ENCODE data around the gene ERP27. TPM values are rescaled to one million over a fixed set of nuclear protein-coding genes. Genes with fewer than 3 reads are reported as not detected.

Gene ERP27
- total and polyA plus RNA-seq, 2 donors (not counting 3 experiments of a cell fraction or from before 2014, with no cell fraction given) = 0.70 to 0.88 TPM

DNA sequence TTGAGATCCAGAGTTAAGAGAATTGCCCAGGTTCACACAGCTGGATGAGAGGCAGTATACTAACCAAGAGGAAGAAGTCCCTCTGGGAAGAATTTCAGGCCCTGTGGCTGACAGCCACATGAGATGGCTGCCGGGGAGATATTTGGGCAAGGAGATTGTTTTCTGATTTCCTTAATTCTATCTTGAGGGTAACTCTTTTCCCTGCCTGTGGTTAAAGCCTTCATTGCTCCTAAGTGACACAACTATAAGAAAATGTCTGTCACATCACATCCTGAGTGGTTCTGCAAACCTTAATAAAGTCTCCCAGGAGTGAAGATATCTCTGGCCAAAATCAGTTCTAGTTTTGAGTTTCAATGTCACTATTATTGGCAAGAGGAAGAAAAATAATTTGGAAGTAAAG, 13.5 kb upstream of the ERP27 start:
- Histone ChIP-seq H3K79me2 (ENCODE audit: control insufficient read depth, insufficient read depth, low read length) (peaks cover 77% of the 10 kb centered on the region), H3K9me1 (replicated peaks; ENCODE audit: control insufficient read depth, extremely low read depth, insufficient read depth, low read length) (no peaks in the 10 kb centered on the region), H4K20me1 (replicated peaks; ENCODE audit: control insufficient read depth, extremely low read depth, insufficient read depth, low read length) (no peaks in the 10 kb centered on the region), H2AFZ (ENCODE audit: low read depth, low read length) (no peak overlapping the region), H3K9ac (replicated peaks; ENCODE audit: extremely low read depth, insufficient read depth, low read length) (peak overlapping the region; percentile 75), H3K4me2 (ENCODE audit: insufficient read depth, low read length) (peak overlapping the region; percentile 56), H3K9me3 (replicated peaks; ENCODE audit: control insufficient read depth, insufficient read depth, low read length) (no peaks in the 10 kb centered on the region), H3K27me3 (ENCODE audit: control insufficient read depth in 2 of 2, insufficient read depth in 2 of 2, low read length in 2 of 2) (no peaks in the 10 kb centered on the region), H3K4me1 (ENCODE audit: control insufficient read depth, extremely low read depth, insufficient read depth, low read length) (peaks cover 84% of the 10 kb centered on the region), H3K4me3 (replicated peaks in 1 of 3; ENCODE audit: insufficient read depth in 1 of 3, low read depth in 1 of 3, low read length in 3 of 3) (peak overlapping the region in 1 of 3 experiments; percentile 6), H3K27ac (ENCODE audit: insufficient read depth, low read depth, low read length) (peak overlapping the region; percentile 94), H3K36me3 (ENCODE audit: control insufficient read depth in 2 of 2, extremely low read depth in 1 of 2, insufficient read depth in 2 of 2, low read length in 2 of 2) (peaks cover 10 to 21% of the 10 kb centered on the region in 2 experiments)
- dilution Hi-C loops (cut with MboI; ENCODE audit: extremely low pct_ligation_motif_present, low sequenced_read_pairs) (loop anchor here (10.0 kb wide), 1 partner anchor 117 kb away; no protein-coding TSS in a partner anchor), intact Hi-C loops (cut with micrococcal nuclease) (loop anchor here (1.0 to 10.0 kb wide), 9 partner anchors 9 to 697 kb away; partner anchors contain the start of genes ARHGDIB, C12orf60, MGP and WBP11)
- TSS peak; percentile 8 for BruUV-seq (replicated peaks)
- TF ChIP-seq JUN (IDR thresholded peaks at IDR 0.05; ENCODE audit: borderline replicate concordance, insufficient read depth, insufficient read length, low read depth) (no peak), MYC (IDR thresholded peaks at IDR 0.05; ENCODE audit: low read depth, low read length) (no peak), MAX (IDR thresholded peaks at IDR 0.05; ENCODE audit: insufficient read depth, insufficient read length) (no peak), POLR2A (IDR thresholded peaks at IDR 0.05; ENCODE audit: low read depth, low read length) (no peak), GATA2 (IDR thresholded peaks at IDR 0.05; ENCODE audit: insufficient read depth, insufficient read length, low read depth, low read length) (no peak), POLR2AphosphoS5 (IDR thresholded peaks at IDR 0.05; ENCODE audit: insufficient read depth, low read depth, low read length) (no peak), FOS (IDR thresholded peaks at IDR 0.05; ENCODE audit: borderline replicate concordance, insufficient read depth, low read length) (no peak), EZH2 (IDR thresholded peaks at IDR 0.05; ENCODE audit: borderline replicate concordance, low read depth, low read length, severe bottlenecking) (no peak)
- TF ChIP-seq, protein P1, sequence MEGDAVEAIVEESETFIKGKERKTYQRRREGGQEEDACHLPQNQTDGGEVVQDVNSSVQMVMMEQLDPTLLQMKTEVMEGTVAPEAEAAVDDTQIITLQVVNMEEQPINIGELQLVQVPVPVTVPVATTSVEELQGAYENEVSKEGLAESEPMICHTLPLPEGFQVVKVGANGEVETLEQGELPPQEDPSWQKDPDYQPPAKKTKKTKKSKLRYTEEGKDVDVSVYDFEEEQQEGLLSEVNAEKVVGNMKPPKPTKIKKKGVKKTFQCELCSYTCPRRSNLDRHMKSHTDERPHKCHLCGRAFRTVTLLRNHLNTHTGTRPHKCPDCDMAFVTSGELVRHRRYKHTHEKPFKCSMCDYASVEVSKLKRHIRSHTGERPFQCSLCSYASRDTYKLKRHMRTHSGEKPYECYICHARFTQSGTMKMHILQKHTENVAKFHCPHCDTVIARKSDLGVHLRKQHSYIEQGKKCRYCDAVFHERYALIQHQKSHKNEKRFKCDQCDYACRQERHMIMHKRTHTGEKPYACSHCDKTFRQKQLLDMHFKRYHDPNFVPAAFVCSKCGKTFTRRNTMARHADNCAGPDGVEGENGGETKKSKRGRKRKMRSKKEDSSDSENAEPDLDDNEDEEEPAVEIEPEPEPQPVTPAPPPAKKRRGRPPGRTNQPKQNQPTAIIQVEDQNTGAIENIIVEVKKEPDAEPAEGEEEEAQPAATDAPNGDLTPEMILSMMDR (IDR thresholded peaks at IDR 0.05; ENCODE audit: extremely low read depth in 1 of 2, insufficient read depth in 1 of 2, low read depth in 1 of 2, low read length in 2 of 2) = no peak
- CTCF ChIA-PET = interaction anchor here (0.8 to 0.9 kb wide), 3 partner anchors 14 to 106 kb away, joined by 3 read pairs; partner anchors contain the start of gene ERP27
- POLR2A ChIA-PET = interaction anchor here (0.6 kb wide), 1 partner anchor 66 kb away, joined by 3 read pairs; no protein-coding TSS in a partner anchor
- DNase-seq (ENCODE audit: low read depth, low spot score) = no peak
- no peak for FAIRE-seq
